Smooth muscle cell (in vitro differentiated cells): ENCODE measurements around the gene EPHA8. TPM values are rescaled to one million over a fixed set of nuclear protein-coding genes. Genes with fewer than 3 reads are reported as not detected.

ENCODE experiments used
- DNase-seq: peaks from one replicate; lab custom pipeline; 2025; ENCODE audit not compliant: unreplicated experiment; lab: John Stamatoyannopoulos, UW
- H2AFZ ChIP-seq: fragments of 200-600 bp; sonication (generic); 2 replicates; pipeline ENCODE4 v1.6.0; 2016; ENCODE audit warnings: antibody characterized with exemption, low read depth, mild to moderate bottlenecking
- H3F3A ChIP-seq: fragments of 200-600 bp; sonication (generic); 2 replicates; pipeline ENCODE4 v1.6.0; 2017; ENCODE audit warnings: antibody characterized with exemption, low read depth
- H3K27ac ChIP-seq: fragments of 200-600 bp; sonication (generic); 2 replicates; pipeline ENCODE4 v1.5.1; 2016; ENCODE audit warnings: low read depth, mild to moderate bottlenecking
- H3K27me3 ChIP-seq: fragments of 200-600 bp; sonication (generic); 2 replicates; pipeline ENCODE4 v1.6.1; 2016; ENCODE audit warnings: low read depth, mild to moderate bottlenecking
- H3K36me3 ChIP-seq: fragments of 200-600 bp; sonication (generic); 2 replicates; pipeline ENCODE4 v1.5.1; 2016; ENCODE audit warnings: low read depth
- H3K4me1 ChIP-seq: fragments of 200-600 bp; sonication (generic); 2 replicates; pipeline ENCODE4 v1.5.1; 2016; ENCODE audit warnings: low read depth
- H3K4me2 ChIP-seq: fragments of 200-600 bp; sonication (generic); 2 replicates; pipeline ENCODE4 v1.6.0; 2016; ENCODE audit warnings: mild to moderate bottlenecking
- H3K4me3 ChIP-seq: fragments of 200-600 bp; sonication (generic); 2 replicates; pipeline ENCODE4 v1.5.1; 2016; ENCODE audit warnings: mild to moderate bottlenecking
- H3K79me2 ChIP-seq: fragments of 200-600 bp; sonication (generic); 2 replicates; pipeline ENCODE4 v1.6.0; 2016; ENCODE audit warnings: low read depth, mild to moderate bottlenecking
- H3K9ac ChIP-seq: fragments of 200-600 bp; sonication (generic); 2 replicates; pipeline ENCODE4 v1.6.0; 2016; ENCODE audit warnings: low read depth
- H3K9me3 ChIP-seq: fragments of 200-600 bp; sonication (generic); replicated peaks from 2 replicates; pipeline ENCODE4 v1.5.1; 2016; ENCODE audit warnings: low read depth
- H4K20me1 ChIP-seq: fragments of 200-600 bp; sonication (generic); 2 replicates; pipeline ENCODE4 v1.6.0; 2016; ENCODE audit warnings: low read depth
- WGBS: methylation state at CpG from one replicate; pipeline ENCODE4 v1.1.7; 2016; ENCODE audit warnings: low lambda C conversion rate; 5-methylcytosine and 5-hydroxymethylcytosine counted together
- polyA plus RNA-seq: library from polyadenylated mRNA; unstranded; fragments of >200 nt; fragmentation: Nextera tagmentation; extraction: Ambion mirVana; gene quantifications from 2 replicates; pipeline ENCODE4 v1.2.1, GENCODE V29; 2016
- total RNA-seq: library from RNA; depleted of rRNA; stranded (reverse); fragments of >200 nt; gene quantifications from 2 replicates; pipeline ENCODE4 v1.2.3, GENCODE V29; 2014
- TF ChIP-seq, protein P1 (sequence below): fragments of 200-600 bp; sonication (generic); IDR thresholded peaks from 2 replicates; pipeline ENCODE4 v1.5.1; 2017; ENCODE audit warnings: borderline replicate concordance, mild to moderate bottlenecking, antibody characterized with exemption; ENCODE audit not compliant: insufficient read depth, poor library complexity, severe bottlenecking

EPHA8 gene
- total and polyA plus RNA-seq, 2 experiments from 2014 or later: not detected

DNA sequence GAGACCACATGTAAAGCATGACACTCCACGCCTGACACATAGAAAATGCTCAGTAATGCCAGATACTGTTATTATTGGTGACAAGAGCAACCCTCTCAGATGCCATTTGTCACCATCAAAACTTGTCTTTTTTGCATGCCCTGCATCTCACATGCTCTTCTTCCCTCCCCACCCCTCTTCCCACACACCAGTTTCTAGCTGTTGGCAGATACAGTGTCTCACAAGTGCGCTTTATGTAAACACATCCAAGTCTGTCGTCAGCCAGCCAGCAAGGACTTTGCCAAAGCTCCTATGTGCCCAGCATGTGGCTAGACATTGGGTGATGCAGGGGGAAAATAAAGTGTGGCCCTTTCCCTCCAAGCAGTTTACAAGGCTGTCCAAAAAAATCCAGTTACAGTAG is 44.9 kb upstream of the EPHA8 start:
- no peaks in the 10 kb centered on the region for H3K79me2 ChIP-seq
- no peaks in the 10 kb centered on the region for H3K9me3 ChIP-seq
- WGBS: 88% methylated on average over 3 of the region's 3 CpGs
- no peak overlapping the region for H2AFZ ChIP-seq
- no peak overlapping the region for H3K9ac ChIP-seq
- H3K27ac ChIP-seq: no peak overlapping the region
- no peaks in the 10 kb centered on the region for H3F3A ChIP-seq
- H4K20me1 ChIP-seq: no peaks in the 10 kb centered on the region
- no peak overlapping the region for H3K4me2 ChIP-seq
- peaks cover 8% of the 10 kb centered on the region for H3K36me3 ChIP-seq
- TF ChIP-seq, protein P1, sequence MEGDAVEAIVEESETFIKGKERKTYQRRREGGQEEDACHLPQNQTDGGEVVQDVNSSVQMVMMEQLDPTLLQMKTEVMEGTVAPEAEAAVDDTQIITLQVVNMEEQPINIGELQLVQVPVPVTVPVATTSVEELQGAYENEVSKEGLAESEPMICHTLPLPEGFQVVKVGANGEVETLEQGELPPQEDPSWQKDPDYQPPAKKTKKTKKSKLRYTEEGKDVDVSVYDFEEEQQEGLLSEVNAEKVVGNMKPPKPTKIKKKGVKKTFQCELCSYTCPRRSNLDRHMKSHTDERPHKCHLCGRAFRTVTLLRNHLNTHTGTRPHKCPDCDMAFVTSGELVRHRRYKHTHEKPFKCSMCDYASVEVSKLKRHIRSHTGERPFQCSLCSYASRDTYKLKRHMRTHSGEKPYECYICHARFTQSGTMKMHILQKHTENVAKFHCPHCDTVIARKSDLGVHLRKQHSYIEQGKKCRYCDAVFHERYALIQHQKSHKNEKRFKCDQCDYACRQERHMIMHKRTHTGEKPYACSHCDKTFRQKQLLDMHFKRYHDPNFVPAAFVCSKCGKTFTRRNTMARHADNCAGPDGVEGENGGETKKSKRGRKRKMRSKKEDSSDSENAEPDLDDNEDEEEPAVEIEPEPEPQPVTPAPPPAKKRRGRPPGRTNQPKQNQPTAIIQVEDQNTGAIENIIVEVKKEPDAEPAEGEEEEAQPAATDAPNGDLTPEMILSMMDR: no peak
- no peak for DNase-seq
- no peak overlapping the region for H3K4me3 ChIP-seq
- H3K27me3 ChIP-seq: no peaks in the 10 kb centered on the region
- no peaks in the 10 kb centered on the region for H3K4me1 ChIP-seq

DNA sequence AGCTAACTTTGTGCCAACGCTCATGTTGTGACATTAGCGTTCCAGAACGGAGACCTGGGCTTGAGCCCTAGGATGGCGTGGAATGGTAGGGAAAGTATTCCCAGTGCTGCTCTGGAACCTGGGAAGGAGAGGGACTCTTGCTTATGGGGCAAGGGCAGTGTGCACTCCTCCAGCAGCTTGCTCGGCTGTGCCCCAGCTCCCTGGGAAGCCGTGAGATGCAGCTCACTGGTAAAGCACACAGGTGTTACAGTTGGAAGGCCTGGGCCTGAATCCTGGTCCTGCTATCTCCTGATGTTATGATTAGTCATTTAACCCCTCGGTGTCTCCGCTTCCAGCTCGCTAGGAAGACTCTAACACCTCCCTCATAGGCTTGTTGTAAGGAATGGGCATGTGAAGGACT is 42.4 kb upstream of the EPHA8 start:
- H3K79me2 ChIP-seq: no peaks in the 10 kb centered on the region
- H3K9ac ChIP-seq: no peak overlapping the region
- no peak overlapping the region for H2AFZ ChIP-seq
- no peaks in the 10 kb centered on the region for H4K20me1 ChIP-seq
- no peak overlapping the region for H3K27ac ChIP-seq
- no peak overlapping the region for H3K4me3 ChIP-seq
- H3K4me2 ChIP-seq: no peak overlapping the region
- no peaks in the 10 kb centered on the region for H3K9me3 ChIP-seq
- TF ChIP-seq, protein P1: no peak
- H3K36me3 ChIP-seq: peaks cover 8% of the 10 kb centered on the region
- H3K4me1 ChIP-seq: no peaks in the 10 kb centered on the region
- no peak for DNase-seq
- 98% methylated on average over 9 of the region's 9 CpGs for WGBS
- no peaks in the 10 kb centered on the region for H3K27me3 ChIP-seq
- no peaks in the 10 kb centered on the region for H3F3A ChIP-seq

DNA sequence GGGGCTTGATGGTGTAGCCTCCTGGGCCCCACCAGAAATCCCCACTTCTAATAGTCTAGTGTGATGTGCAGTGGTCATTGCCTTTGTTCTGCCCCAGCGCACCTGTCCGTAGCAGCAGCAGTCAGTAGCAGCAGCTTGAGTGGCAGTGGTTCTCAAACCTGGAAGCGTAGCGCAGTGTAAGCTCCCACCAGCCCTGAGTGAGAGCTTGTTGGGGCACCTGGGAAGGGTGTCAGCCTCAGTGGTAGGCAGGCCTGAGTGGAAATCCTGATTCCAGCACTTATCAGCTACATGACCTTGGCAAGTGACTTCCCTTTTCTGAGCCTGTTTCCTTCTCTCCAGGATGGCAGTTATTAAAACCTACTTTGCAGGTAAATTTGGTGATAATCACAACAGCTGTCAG is 41.6 kb upstream of the EPHA8 start:
- WGBS: 98% methylated on average over 4 of the region's 4 CpGs
- Histone ChIP-seq H3K79me2 (no peaks in the 10 kb centered on the region), H3K4me3 (no peak overlapping the region), H3F3A (no peaks in the 10 kb centered on the region), H3K4me1 (no peaks in the 10 kb centered on the region), H3K36me3 (peaks cover 8% of the 10 kb centered on the region), H3K4me2 (no peak overlapping the region), H3K9me3 (no peaks in the 10 kb centered on the region), H4K20me1 (no peaks in the 10 kb centered on the region), H3K9ac (no peak overlapping the region), H3K27ac (no peak overlapping the region), H2AFZ (no peak overlapping the region), H3K27me3 (no peaks in the 10 kb centered on the region)
- DNase-seq: no peak
- TF ChIP-seq, protein P1: no peak

DNA sequence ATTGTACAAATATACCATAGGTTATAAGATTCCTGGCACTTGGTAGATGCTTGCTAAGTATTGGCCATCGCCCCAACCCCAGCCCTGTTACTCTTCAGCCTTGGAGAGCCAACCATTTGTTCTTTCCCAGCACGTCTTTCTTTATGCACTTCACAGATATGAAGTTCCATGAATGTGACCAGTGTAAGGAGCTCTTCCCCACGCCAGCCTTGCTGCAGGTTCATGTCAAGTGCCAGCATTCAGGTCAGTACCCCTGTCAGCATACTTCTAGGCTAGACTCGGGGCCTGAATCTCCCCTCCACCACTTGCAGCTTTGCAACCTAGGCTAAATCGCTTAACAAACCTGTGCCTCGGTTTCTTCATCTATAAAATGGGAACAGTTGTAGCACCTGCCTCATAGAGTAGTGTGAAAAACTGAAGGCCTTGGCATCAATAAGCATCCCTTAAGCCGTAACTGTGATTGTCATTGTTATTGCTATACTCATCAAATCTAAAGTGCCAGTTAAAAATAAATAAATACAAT is 41.0 kb upstream of the EPHA8 start:
- Histone ChIP-seq H3K9ac (no peak overlapping the region), H3K27ac (no peak overlapping the region), H3K79me2 (no peaks in the 10 kb centered on the region), H3K27me3 (no peaks in the 10 kb centered on the region), H3F3A (no peaks in the 10 kb centered on the region), H3K4me2 (no peak overlapping the region), H3K9me3 (no peaks in the 10 kb centered on the region), H3K4me3 (no peak overlapping the region), H4K20me1 (no peaks in the 10 kb centered on the region), H2AFZ (no peak overlapping the region), H3K4me1 (no peaks in the 10 kb centered on the region), H3K36me3 (peaks cover 8% of the 10 kb centered on the region)
- TF ChIP-seq, protein P1: no peak
- 99% methylated on average over 7 of the region's 7 CpGs for WGBS
- DNase-seq: no peak
